Occipital lobe (tissue), 2 donors: ENCODE results near the gene MLH3. TPM values are rescaled to one million over a fixed set of nuclear protein-coding genes. Genes with fewer than 3 reads are reported as not detected.

Experiments
- DNase-seq: peaks from one replicate; lab custom pipeline; 2025; lab: John Stamatoyannopoulos, UW
- total RNA-seq: library from RNA; depleted of rRNA; stranded (reverse); fragments of >200 nt; gene quantifications from one replicate; pipeline ENCODE4 v1.2.3, GENCODE V29; 2014

Gene MLH3
- total RNA-seq, 1 donor from 2014 or later: 65.2 TPM

DNA sequence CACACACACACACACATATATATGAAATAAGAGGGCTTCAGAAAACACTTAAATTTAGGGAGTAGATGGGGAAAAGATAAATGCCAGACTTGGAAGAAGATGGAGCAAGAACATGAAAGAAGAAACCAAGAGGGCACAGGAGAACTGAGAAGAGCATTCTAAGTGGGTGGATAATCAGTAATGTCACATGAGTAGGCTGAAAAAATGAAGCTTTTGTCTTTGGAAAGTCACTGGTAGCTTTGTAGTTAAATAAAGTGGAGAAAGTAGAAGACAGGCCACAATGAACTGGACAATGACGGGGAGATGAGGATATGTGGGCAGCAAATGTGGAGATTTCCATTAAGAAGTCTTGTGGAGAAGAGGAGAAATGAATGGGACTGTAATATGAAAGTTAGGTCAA, 15.9 kb upstream of the MLH3 start:
- no peak for DNase-seq

DNA sequence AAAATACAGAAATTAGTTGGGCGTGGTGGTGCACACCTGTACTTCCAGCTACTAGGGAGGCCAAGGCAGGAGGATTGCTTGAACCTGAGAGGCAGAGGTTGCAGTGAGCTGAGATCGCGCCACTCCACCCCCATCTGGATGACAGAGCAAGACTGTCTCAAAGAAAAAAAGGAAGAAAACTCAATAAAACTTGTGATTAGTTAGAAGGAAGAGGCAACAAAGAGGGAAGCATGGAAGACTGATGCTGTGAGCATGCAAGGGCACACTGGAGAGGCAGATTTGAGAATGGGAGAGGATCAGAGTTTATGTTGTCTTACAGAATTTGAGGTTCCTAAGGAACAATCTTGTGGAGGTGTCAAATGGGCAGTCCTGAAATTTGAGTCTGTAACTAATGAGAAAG, 15.4 kb upstream of the MLH3 start:
- no peak for DNase-seq

DNA sequence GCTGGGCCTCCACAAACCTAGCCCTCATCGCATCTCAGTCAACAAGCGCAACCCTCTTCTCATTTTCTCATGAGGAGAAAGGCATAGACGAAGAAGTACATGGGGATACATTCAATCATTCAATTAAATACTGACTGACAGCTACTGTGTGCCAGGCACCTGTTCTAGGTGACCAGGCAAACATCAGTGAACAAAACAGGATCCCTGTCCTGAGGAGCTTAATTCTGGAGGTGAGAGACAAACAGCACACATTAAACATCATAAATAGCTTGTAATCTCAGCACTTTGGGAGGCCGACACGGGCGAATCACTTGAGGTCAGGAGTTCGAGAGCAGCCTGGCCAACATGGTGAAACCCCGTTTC, 12.9 kb upstream of the MLH3 start:
- DNase-seq: no peak

DNA sequence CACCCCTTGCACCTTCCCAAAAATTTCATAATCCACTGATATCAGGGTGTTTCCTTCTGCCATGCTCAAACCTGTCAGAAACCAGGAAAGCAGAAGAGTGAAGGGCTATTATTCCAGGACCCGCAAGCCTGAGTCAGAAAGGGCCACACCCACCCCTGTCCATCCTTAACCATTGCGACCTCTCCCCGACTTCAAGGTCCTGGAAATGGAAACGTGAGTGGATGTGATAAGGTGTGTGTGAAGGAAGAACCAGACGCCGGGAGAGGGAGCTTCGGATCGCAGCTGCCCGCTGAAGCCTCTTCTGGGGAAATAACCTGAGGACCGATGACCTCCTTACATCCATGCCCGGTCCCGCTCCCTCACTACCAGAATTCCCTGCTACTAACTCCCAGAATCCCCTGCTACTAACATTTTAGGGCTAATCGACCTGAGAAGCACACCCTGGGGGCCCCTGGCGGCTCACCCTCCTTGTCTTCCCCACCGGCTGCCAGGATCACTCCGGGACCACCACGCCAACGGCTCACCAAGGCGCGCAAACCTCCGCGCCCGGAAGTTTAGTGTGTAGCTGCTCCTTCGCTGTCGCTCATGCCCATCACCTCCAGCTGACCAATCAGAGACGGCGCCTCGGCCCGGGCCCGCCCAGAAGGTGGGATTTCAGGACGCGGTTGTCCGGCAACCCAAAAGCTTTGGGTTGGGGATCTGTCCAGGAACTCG, 12.4 kb upstream of the MLH3 start, which contains the start of gene ACYP1:
Gene ACYP1, minus strand, starts transcription at position 534 of the 714 bp plus-strand sequence. Its CDS starts 471 bp downstream, at position 63.
- DNase-seq: peak; percentile 91

DNA sequence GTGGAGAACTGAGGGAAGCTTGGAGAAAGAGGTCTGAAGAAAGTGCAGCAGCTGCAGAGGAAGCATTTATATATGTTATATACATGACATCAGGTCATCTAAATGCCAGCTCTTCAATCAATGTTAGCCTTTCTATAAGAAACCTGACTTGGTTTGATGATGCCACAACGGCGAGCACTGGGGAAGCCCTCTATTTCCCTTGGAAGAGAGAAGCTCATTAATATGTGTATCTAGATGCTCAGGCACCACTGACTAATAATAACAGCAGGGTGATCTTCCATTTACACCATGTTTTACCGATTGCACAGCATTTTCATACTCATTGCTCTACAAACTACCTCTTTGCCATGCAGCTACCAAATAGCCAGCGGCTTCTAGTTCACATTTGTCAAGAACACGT, 11.7 kb upstream of the MLH3 start:
- no peak for DNase-seq

DNA sequence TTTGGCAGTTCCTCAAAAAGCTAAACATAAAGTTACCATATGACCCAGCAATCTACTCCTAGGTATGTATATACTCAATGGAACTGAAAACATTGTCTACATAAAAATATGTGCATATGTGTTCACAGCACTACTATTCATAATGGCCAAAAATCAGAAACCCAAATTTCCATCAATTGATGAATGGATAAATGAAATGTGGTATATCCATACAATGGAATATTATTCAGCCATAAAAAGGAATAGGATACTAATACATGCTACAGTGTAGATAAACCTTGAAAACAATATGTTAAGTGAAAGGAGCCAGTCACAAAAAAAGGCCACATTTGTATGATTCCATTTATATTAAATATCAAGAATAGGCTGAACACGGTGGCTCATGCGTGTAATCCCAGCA, 9.2 kb upstream of the MLH3 start:
- DNase-seq: no peak

DNA sequence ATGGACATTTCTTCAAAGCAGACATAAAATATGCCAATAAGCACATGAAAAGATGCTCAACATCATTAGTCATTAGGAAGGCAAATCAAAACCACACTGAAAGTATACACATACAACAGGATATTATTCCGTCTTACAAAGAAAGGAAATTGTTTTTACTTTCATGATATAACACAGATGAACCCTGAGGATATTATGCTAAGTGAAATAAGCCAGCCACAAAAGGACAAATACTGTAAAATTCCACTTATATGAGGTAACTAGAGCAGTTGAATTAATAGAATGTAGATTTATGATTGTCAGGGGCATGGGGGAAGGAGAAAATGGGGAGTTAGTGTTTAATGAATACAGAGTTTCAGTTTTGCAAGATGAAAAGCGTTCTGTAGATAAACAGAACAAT, 8.4 kb upstream of the MLH3 start:
- DNase-seq: no peak

DNA sequence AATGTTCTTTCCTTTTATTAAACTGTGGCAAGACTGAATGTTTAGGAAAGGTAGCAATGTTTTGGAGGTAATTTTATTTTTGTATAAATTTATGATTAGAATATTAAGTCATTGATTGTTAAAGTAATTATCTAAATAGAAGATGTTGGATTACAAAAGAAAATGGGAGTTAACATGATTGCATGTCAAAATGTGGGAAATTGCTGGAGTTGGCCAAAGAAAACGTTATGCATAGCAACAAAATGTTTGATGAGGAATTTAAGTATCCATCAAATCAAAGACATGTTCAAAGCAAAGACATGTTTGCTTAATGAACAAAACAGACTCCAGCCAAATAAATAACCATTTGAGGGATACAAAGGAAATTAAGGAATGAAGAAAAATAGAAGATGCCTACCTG, 3.2 kb upstream of the MLH3 start:
- DNase-seq: no peak

DNA sequence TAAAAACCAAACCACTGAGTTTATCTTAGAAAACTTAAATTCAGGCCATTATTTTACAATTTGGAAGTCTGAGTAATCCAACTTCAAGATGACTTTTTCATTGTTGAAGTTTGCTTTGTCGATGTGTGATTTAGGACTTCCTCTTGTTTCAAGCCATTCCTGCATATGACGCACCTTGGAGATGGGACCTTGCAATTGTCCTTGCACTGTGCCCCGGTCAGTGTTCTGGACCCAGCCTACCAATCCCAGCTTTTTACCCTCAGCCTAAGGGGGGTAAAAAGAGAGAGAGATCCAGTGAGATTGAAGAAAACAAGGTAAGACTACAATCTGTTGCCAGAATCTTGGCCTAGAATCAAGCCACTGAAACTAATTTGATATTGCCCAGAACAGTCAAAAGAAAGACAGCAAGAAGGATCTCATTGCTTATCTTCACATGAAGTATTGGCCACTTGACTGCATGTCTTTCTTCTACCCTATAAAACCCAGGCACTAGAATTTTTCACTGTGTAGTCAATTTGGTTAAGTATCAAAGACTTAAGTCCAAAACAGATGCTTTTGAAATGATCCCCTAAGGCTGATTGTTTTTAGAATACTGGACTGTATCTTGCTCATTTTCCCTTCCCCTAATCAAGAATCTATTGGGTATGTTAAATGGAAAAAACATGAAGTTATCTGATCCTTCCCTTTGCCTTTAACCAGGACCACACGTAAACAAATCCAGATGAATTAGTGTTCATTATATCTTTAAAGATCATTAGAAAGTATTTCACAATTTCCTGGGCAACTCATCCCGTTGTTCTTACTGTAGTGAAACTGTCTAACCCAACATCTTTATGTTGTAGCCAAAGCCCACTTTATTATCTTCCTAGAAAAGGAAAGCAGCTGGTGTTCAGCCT, 2.4 kb upstream of the MLH3 start:
- DNase-seq: no peak

DNA sequence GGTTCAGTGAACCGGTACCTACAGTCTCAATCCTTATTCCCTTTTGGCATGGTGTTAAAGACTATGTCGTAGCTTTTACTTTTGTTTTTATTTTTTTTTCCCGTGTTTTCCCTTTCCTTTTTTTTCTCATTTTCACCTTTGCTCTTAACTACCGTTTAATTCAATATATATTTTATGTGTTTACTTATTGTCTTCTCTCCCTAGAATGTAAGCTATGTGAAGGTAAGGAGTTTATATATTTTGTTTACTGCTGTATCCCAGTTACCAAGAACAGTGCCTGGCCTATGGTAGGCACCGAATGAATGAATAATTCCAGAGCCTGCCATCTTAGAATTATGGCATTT, 261 bp upstream of the MLH3 start:
- DNase-seq: no peak

DNA sequence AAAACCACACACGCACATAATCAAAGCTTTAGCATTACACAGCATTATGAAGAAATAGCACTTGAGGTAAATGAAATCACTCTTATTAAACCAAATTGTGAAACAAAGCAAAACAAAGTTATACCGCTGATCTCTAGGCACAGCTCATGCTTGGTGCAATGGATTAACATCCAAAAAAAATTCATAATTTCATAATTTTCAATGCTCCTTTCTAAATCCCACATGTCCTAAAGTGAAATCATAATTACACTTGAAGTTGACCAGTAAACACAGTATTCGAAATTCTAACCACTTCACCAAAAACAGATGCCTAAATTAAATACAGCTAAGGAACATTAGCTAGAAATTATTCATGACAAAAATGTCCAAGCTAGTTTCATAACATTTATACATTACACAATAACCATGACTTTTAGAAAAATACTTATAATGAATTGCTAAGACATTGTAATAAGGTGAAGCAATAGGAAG, 1.5 kb downstream of the MLH3 start:
- no peak for DNase-seq

DNA sequence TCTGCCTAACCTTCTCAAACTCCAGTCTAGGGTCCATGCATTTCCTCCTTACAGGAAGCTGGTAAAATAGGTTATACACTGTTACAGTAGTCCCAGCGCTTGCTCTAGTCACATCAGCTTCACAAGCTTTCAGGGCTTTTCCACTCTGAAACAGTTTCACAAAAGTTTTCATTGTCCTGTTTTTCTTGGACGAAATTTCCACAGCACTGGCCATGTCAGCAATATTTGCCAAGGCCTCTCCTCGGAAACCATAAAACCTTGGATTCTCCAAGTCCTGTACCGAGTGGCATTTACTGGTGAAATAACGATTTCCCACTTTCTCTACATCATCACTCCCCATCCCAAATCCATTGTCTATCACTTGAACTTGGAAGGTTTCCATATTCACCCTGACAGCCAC, 2.1 kb downstream of the MLH3 start:
- DNase-seq: no peak

DNA sequence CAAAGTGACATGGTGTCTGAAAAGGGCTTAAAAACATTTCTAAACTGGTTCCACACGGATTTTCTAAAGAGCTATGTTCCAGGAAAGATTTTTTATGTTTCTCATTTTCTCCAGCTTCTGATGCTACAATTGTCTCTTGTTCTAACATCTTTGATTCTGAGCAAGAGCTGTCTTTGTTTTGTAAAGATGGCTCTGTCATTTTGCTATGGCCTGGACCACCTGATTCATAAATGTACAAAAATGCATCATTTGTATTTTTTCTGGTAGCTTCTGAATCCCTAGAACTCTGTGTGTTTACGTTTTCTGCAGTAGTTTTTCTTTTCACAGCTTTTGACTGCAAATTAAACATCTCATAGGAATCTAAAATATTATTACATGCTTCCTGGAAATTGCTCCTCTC, 3.2 kb downstream of the MLH3 start:
- DNase-seq: no peak

DNA sequence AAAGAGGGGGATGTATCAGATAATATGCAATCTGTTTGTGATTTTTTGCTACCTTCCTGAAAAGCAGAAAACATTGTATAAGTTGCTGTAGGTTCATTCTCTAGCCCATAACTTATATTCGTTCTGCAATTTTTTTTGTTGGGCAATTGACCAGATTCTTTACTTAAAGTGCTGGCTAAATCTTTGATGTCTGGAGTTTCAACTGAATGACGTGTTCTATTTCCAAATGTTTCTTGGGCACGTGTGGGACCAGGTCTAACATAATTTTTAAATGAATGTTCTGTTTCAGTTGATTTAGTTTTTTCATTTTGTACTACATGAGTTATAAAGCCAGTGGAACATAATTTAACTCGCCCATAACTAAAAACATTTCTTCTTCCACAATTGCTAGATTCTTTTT, 3.8 kb downstream of the MLH3 start:
- no peak for DNase-seq

DNA sequence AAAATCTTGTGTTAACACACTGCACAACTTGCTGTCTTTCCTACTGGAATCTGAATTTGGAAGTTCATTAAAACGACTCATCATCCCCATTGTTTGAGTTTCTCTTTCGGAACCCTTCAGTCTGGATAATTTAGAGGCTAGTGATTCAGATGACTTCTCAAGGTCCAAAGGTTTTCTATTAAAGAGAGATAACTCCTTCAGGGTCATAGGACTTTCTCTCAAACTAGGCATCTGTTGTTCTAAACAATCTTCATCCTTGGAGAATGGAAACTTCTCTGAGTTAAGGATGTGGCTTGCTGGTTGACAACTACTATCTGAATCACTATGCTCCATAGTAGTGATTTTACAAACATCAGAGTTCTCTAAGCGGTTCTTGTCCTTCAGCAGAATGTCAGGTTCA, 4.4 kb downstream of the MLH3 start:
- DNase-seq: no peak

DNA sequence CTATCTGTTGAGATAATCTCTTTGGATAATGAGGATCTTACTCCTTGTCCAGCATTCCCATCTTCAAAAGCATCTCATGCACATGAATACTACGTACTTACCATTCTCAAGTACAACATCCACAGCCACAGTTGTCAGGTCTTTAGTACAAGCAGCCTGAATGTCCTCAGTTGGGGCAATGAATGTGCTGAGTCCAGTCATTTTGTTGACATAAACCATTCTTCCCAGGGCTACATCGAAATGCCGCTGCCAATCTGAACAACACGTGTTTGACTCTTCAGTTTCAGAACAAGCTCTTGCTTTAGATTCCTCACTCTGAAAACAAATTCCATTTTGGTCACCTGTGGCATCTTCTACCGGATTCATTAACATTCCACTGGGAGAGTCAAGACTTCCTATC, 5.0 kb downstream of the MLH3 start:
- no peak for DNase-seq

DNA sequence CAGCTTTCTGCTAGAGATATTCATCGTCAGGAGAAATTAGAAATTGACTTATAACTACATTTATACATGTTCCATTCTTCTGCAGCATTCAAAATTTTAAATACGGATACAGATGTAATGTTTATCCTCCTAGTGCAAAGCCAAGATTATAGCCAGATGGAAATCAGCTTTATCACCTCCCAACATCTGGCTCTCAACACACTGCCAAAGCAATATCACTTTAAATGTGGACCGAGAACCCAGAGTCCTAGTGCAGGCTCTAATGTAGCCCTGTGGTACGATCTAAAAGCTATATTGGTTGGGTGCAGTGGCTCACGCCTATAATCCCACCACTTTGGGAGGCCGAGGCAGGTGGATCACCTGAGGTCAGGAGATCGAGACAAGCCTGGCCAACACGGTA, 6.5 kb downstream of the MLH3 start:
- DNase-seq: no peak

DNA sequence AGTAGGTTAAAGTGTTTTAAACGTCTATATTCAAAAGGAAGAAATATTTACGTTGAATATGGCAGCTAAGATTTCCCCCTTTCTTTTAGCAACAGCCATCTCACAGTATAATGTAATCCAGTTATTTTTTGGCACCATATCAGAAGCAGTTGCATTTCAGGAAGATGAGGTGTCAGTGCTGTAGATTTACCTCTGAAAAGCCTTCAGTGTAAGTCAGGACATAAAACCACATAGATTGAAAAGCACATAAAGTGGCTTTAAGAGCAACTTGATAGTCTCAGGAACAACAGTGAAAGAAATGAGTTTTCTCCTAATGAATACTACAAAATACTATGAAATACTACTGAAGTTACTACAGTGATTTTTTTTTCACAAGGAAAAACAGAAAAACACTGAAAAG, 6.9 kb downstream of the MLH3 start:
- DNase-seq: no peak

DNA sequence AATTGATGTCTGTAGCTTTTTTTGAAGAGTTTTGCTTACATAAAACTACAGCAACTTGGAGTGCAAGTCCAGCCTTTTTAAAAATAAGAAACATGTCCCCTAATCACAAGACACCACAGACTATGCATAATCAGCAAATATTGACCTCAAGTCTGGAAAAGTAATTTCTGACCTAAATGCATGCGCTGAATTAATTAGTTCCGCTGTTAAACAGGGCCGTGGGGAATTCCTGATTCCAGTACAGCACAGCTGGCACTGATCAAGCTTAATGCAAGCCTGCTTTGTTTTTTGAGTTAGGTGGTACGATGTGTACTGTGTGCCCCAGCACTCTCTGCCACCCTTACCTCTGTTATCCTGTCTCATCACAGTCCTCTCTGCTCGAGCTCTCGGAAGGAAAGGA, 9.2 kb downstream of the MLH3 start:
- no peak for DNase-seq

DNA sequence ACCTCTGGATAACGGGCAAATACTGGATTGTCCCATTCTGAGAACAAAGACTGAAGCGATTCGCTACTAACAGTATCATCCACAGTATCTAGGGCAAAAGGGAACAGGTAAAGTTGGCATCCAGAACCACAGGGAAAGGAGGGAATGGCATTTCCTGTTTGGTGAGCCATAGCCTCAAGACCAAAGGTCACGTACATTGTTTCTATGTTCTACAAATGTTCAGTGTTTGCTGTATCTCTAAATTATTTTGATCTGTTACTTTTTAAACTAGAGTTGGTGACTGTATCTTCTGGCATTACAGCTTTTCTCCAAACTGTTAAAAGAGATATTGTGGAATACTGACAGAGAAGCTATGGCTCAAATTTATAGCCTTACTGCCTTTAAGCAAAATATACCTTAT, 9.7 kb downstream of the MLH3 start:
- DNase-seq: no peak

DNA sequence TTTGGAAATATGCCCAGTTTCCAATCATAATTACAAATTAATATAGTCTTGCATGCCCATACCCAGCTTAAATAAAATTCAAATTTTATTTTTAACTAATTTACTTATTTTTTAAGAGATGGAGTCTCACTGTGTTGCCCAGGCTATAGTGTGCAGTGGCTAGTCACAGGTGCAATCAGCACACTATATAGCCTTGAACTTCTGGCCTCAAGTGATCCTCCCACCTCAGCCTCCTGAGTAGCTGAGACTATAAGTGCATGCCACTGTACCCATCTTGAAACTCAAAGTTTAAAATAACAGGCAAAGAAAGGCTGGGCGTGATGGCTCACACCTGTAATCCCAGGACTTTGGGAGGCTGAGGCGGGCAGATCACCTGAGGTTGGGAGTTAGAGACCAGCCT, 10.3 kb downstream of the MLH3 start:
- no peak for DNase-seq

DNA sequence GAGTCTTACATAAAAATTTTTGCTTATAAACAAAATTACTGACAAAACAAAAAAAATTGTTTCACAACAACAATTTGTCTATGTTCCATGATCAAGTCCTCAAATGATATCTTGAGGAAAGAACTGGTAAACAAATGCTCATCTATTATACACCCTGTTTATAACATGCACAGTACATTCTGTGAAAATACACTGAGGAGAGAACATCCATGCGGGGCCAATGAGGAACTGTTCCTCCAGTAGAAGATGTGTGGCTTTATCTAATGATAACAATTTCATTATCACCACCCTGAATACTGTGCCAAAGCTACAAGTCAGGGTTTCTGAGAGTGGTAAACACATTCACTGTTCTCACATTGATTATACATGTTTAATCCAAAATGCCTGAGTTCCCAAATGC, 10.8 kb downstream of the MLH3 start:
- DNase-seq: no peak

DNA sequence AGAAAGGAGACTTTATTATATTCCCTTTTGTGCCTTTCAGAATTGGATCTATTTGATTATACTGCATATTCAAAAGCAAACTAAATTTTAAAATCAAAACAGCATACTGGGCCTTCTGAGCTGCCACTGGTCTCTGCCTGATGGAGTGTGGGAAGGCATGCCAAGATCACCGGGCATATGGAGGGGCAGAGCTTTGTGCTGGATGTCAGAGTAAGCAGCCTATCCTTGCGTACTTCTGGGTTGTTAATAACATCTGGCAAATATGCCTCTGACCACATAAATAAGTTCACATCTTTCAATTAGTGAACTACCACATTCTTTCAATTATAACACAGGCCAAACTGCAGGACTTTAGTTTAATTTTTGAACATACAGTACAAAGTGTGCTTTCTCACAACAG, 18.3 kb downstream of the MLH3 start:
- no peak for DNase-seq
